H1 (cell line): ENCODE data around the gene DIP2C.

ENCODE experiments used
- ASH2L ChIP-seq: fragments of 200-600, 300-600 bp; sonication (generic); IDR thresholded peaks from one replicate; pipeline ENCODE4 v1.7.1; 2017; ENCODE audit warnings: low read length
- CTCF ChIP-seq, 3 experiments: IDR thresholded peaks; 1 replicate in 2 of 3; 2 replicates in 1 of 3; pipeline versions ENCODE4 v1.5.1 to v1.6.1; 2011; ENCODE audit warnings: low read length in 3 of 3, mild to moderate bottlenecking in 3 of 3, inconsistent platforms in 2 of 3, low read depth in 1 of 3, moderate library complexity in 1 of 3; ENCODE audit not compliant: insufficient read depth in 1 of 3; ENCODE audit errors: control extremely low read depth in 1 of 3
- POLR2AphosphoS5 ChIP-seq: IDR thresholded peaks from 2 replicates; pipeline ENCODE4 v1.6.1; 2011; ENCODE audit warnings: low read depth, low read length
- RFX5 ChIP-seq: IDR thresholded peaks from 2 replicates; pipeline ENCODE4 v1.6.1; 2011; ENCODE audit warnings: low read depth, low read length, improper control_type of control experiment, borderline replicate concordance
- SIN3A ChIP-seq, 2 experiments: IDR thresholded peaks in 1 of 2; conservative IDR thresholded peaks in 1 of 2; 2 replicates each; pipeline ENCODE4 v1.6.1; 2011 to 2012; ENCODE audit warnings: low read length in 2 of 2, improper control_type of control experiment in 1 of 2, low read depth in 1 of 2, mild to moderate bottlenecking in 1 of 2
- SUZ12 ChIP-seq: fragments of 200-600 bp; sonication (generic); IDR thresholded peaks from 2 replicates; pipeline ENCODE4 v1.6.1; 2012; ENCODE audit warnings: mild to moderate bottlenecking, inconsistent platforms, low read length, moderate library complexity, mixed read lengths
- TCF12 ChIP-seq: IDR thresholded peaks from 2 replicates; pipeline ENCODE4 v1.6.1; 2011; ENCODE audit warnings: low read depth, mild to moderate bottlenecking, low read length
- TEAD4 ChIP-seq: IDR thresholded peaks from 2 replicates; pipeline ENCODE4 v1.6.1; 2012; ENCODE audit warnings: low read depth, low read length, inconsistent platforms, mixed read lengths
- ZNF274 ChIP-seq: IDR thresholded peaks from 2 replicates; pipeline ENCODE4 v1.7.0; 2012; ENCODE audit warnings: low read length, borderline replicate concordance; ENCODE audit errors: extremely low read depth

GRCh38 chr10:476455-476780 is 213.1 kb downstream of the DIP2C start:
- TF ChIP-seq TCF12 (no peak), SIN3A (conservative IDR thresholded peaks at IDR 0.05 in 1 of 2, IDR thresholded peaks at IDR 0.05 in 1 of 2; ENCODE audit: low read depth in 1 of 2, low read length in 2 of 2) (no peak), SUZ12 (no peak), TEAD4 (no peak), ZNF274 (no peak), CTCF (IDR thresholded peaks at IDR 0.05; ENCODE audit: control extremely low read depth in 1 of 3, insufficient read depth in 1 of 3, low read depth in 1 of 3, low read length in 3 of 3) (no peak), RFX5 (no peak), POLR2AphosphoS5 (no peak), ASH2L (no peak)
